IPS-NIHi11 (cell line): ENCODE measurements around the gene CYP27C1.

Experiments used
- DNase-seq: peaks from one replicate; pipeline ENCODE4 v3.0.0; 2012; ENCODE audit warnings: mixed read lengths, low spot score

Gene CYP27C1

DNA sequence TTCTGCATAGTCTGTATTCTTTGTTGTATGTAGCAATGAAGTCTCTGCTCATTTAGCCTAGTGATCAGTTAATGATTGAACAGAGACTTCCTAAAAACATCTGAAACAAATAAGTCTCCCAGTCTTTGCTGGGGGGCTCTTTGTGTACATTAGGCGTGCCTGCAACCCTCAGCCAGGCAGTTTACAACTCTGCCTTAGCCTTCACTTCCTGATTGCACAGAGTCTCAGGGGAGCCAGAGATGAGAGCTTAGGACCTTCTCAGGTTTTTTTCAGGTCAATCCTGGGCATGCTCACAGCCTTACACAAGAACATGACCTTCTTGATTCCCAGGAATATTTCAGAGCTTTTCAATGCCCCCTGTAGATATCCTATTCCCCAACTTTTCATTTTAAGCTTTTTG, 69.1 kb downstream of the CYP27C1 start:
- DNase-seq: no peak

DNA sequence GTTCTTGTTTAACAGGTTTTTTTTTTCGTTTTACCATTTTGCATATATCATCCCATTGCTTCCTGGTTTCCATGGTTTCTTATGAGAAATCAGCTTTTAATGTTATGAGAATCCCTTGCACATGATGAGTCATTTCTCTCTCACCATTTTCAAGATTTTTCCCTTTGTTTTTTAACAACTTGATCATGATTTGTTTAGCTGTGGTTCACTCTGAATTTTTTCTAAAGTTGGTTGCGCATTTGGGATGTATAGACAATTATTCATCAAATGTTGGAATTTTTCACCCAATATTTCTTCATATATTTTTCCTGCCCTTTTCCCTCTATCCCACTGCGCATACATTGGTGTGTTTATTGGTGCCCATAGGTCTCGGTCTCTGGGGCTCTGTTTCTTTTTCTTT, 70.7 kb downstream of the CYP27C1 start:
- no peak for DNase-seq

GRCh38 chr2:127146820-127147502, 73.1 kb downstream of the CYP27C1 start:
- DNase-seq: no peak

- DNase-seq: no peak
These were observed 73.9 kb downstream of the CYP27C1 start for GRCh38 chr2:127146071-127146725.

GRCh38 chr2:127145280-127145895, 74.7 kb downstream of the CYP27C1 start:
- DNase-seq: no peak

- no peak for DNase-seq
These were observed 76.0 kb downstream of the CYP27C1 start for GRCh38 chr2:127143841-127144782.

- DNase-seq: no peak
These were observed 77.2 kb downstream of the CYP27C1 start for GRCh38 chr2:127142663-127143630.

GRCh38 chr2:127140538-127140937, 79.6 kb downstream of the CYP27C1 start:
- no peak for DNase-seq

- no peak for DNase-seq
These were observed 80.3 kb downstream of the CYP27C1 start for GRCh38 chr2:127139766-127140165.

GRCh38 chr2:127138281-127138680, 81.8 kb downstream of the CYP27C1 start:
- no peak for DNase-seq

- DNase-seq: no peak
These were observed 82.4 kb downstream of the CYP27C1 start for GRCh38 chr2:127137741-127138140.

DNA sequence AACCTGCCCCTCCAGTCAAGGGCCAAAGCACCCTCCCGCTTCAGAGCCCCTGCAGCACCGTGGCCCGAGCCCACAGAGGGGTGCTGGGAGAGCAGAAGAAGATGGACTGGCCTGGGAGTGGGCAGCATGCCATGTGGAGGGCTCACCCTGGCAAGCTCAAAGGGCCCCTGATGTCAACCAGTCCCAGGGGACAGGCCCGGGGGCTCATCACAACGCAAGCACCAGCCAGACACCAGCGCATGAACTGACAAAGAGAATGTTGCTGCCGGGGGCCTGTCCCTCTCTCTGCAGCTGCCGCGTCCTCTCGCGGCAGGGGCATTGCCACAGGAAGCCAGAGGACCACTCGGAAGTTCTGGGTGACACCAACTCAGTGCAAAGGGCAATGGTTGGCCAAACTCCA, 82.9 kb downstream of the CYP27C1 start:
- DNase-seq: no peak

- no peak for DNase-seq
These were observed 85.0 kb downstream of the CYP27C1 start for GRCh38 chr2:127134833-127135830.

GRCh38 chr2:127134235-127134634, 85.9 kb downstream of the CYP27C1 start:
- DNase-seq: no peak
